HG03439 (cell line): ENCODE data around the gene SLC20A1.

Experiments
- ATAC-seq: cut with Tn5 transposase; IDR thresholded peaks from one replicate; pipeline ENCODE4 v1.9.1; 2021; ENCODE audit warnings: mild to moderate bottlenecking, moderate library complexity; ENCODE audit not compliant: unreplicated experiment

Gene SLC20A1

GRCh38 chr2:112625474-112626114 lies 20.1 kb upstream of the SLC20A1 start:
- ATAC-seq = no peak

- ATAC-seq = no peak
Observed at GRCh38 chr2:112626604-112627059, 19.1 kb upstream of the SLC20A1 start.

GRCh38 chr2:112627060-112628040 lies 18.4 kb upstream of the SLC20A1 start:
- no peak for ATAC-seq

GRCh38 chr2:112629224-112629623 lies 16.5 kb upstream of the SLC20A1 start:
- no peak for ATAC-seq

GRCh38 chr2:112629823-112630222 lies 15.9 kb upstream of the SLC20A1 start:
- ATAC-seq = no peak

- ATAC-seq = no peak
Observed at GRCh38 chr2:112630268-112630667, 15.5 kb upstream of the SLC20A1 start.

GRCh38 chr2:112633708-112634107 lies 12.0 kb upstream of the SLC20A1 start:
- ATAC-seq = no peak

- no peak for ATAC-seq
Observed at GRCh38 chr2:112634153-112634873, 11.4 kb upstream of the SLC20A1 start.

GRCh38 chr2:112634874-112635157 lies 10.9 kb upstream of the SLC20A1 start:
- no peak for ATAC-seq

GRCh38 chr2:112636605-112637288 lies 9.0 kb upstream of the SLC20A1 start:
- ATAC-seq = peak; percentile 75

- ATAC-seq = no peak
Observed at GRCh38 chr2:112637289-112637660, 8.5 kb upstream of the SLC20A1 start.

GRCh38 chr2:112639936-112640335 lies 5.8 kb upstream of the SLC20A1 start:
- ATAC-seq = no peak

- no peak for ATAC-seq
Observed at GRCh38 chr2:112640467-112640799, 5.3 kb upstream of the SLC20A1 start.

GRCh38 chr2:112640800-112641675 lies 4.7 kb upstream of the SLC20A1 start:
- ATAC-seq = no peak

- no peak for ATAC-seq
Observed at GRCh38 chr2:112641701-112642100, 4.0 kb upstream of the SLC20A1 start.

- no peak for ATAC-seq
Observed at GRCh38 chr2:112642561-112642960, 3.2 kb upstream of the SLC20A1 start.

GRCh38 chr2:112642966-112643365 lies 2.8 kb upstream of the SLC20A1 start:
- ATAC-seq = no peak

GRCh38 chr2:112643488-112643887 lies 2.3 kb upstream of the SLC20A1 start:
- ATAC-seq = no peak

GRCh38 chr2:112644155-112644932 lies 1.4 kb upstream of the SLC20A1 start:
- ATAC-seq = no peak
